Heart right ventricle (tissue), 16 donors: ENCODE data around the gene GRPEL1. TPM values are rescaled to one million over a fixed set of nuclear protein-coding genes. Genes with fewer than 3 reads are reported as not detected.

Source experiments
- ATAC-seq, 8 donors: fragments of 200-7000 bp; cut with Tn5 transposase; one replicate each; pipeline ENCODE4 v1.9.1; 2020; ENCODE audit warnings: mild to moderate bottlenecking in 8 of 8, moderate library complexity in 8 of 8, moderate number of reproducible peaks in 1 of 8
- DNase-seq, 2 donors: peaks; one replicate each; pipeline ENCODE4 v3.0.0-alpha.2; 2020
- H3K27ac ChIP-seq, 10 donors: fragments of 200-600 bp; sonication (generic) in 2 of 10; one replicate each; pipeline versions ENCODE4 v1.5.0 to v1.8.0; 2020 to 2022; ENCODE audit warnings: mild to moderate bottlenecking in 3 of 10
- H3K27me3 ChIP-seq, 7 donors: fragments of 200-600 bp; one replicate each; pipeline ENCODE4 v1.8.0; 2021 to 2022; ENCODE audit warnings: mild to moderate bottlenecking in 2 of 7
- H3K36me3 ChIP-seq, 9 donors: fragments of 200-600 bp; sonication (generic) in 1 of 9; one replicate each; pipeline versions ENCODE4 v1.5.0 to v1.8.0; 2020 to 2022; ENCODE audit warnings: mild to moderate bottlenecking in 2 of 9
- H3K4me1 ChIP-seq, 9 donors: fragments of 200-600 bp; sonication (generic) in 1 of 9; one replicate each; pipeline versions ENCODE4 v1.5.0 to v1.8.0; 2020 to 2022; ENCODE audit warnings: mild to moderate bottlenecking in 4 of 9
- H3K4me3 ChIP-seq, 10 donors: fragments of 200-600 bp; sonication (generic) in 2 of 10; one replicate each; pipeline versions ENCODE4 v1.5.0 to v1.8.0; 2020 to 2022; ENCODE audit warnings: mild to moderate bottlenecking in 7 of 10, moderate library complexity in 2 of 10
- H3K9me3 ChIP-seq, 11 donors: fragments of 200-600 bp in 10 of 11; sonication (generic) in 2 of 11; one replicate each; pipeline versions ENCODE4 v1.5.0 to v1.8.0; 2013 to 2022; ENCODE audit warnings: mild to moderate bottlenecking in 2 of 11, control low read depth in 1 of 11, moderate library complexity in 1 of 11
- CTCF ChIP-seq, 9 donors: fragments of 200-600 bp; sonication (generic) in 2 of 9; IDR thresholded peaks; one replicate each; pipeline versions ENCODE4 v1.5.0 to v1.8.0; 2021 to 2022; ENCODE audit warnings: antibody characterized with exemption in 9 of 9, mild to moderate bottlenecking in 5 of 9, moderate library complexity in 1 of 9
- WGBS, 2 donors: extraction: QIAGEN DNeasy Blood & Tissue Kit; methylation state at CpG; one replicate each; pipeline ENCODE4 v1.1.7; 2013; ENCODE audit warnings: inconsistent platforms in 1 of 2; 5-methylcytosine and 5-hydroxymethylcytosine counted together
- intact Hi-C, 10 donors: fragments of 100-400 bp; cut with DNase I; formaldehyde crosslinking; loops; one replicate each; pipeline versions ENCODE4 v1.11.1 to v1.14.2; 2022
- polyA plus RNA-seq, 2 donors: library from polyadenylated mRNA; stranded (reverse); fragments of 200-250 nt; gene quantifications; one replicate each; pipeline ENCODE4 v1.2.3, GENCODE V29; 2013
- total RNA-seq, 10 donors: library from RNA; stranded (reverse); fragmentation: NEBNext Ultra II Directional in 3 of 10; extraction: Animal tissue kit (Norgen Biotek cat#: 25700) in 3 of 10; gene quantifications; one replicate each; pipeline versions ENCODE4 v1.2.1 to v1.2.4, GENCODE V29; 2021 to 2023
- donor health status: Arrhythmogenic right ventricular cardiomyopathy.
- donor health status: ischemic (EF 13 %, LVEDD 7.1; RV severe dilation, severe dysfunction).
- donor health status: healthy with polysubstance abuse.
- donor health status: DM: no; HTN: yes; CAD: no.
- donor health status: DM: no; HTN: no; CAD: no.
- donor health status: ischemic (EF 25% LVEDD 6.9; RV normal size, moderate dysfunction).
- donor health status: ischemic (EF 25% LVEDD 5.7; RV mildly dilated, moderate dysfunction).
- donor health status: healthy.
- donor health status: DM: yes; HTN: yes; CAD: no.
- donor health status: Ischemic cardiomyopathy.
- donor health status: ischemic (EF 35%, LVEDD 5.7; RV mildly dilated, moderate dysfunction).
- donor health status: nonischemic (EF 11% LVEDD 7.7; RV severe dilation, severe dysfunction).
- donor health status: DM: yes; HTN: yes; CAD: no.
- donor health status: PGD.
- donor health status: ischemic (EF 29% LVEDD 5.4; RV normal size, mild dysfunction).
- donor health status: nonischemic (EF 23%, LVEDD 6.1; RV moderate dilation, normal function).

Gene GRPEL1
- total and polyA plus RNA-seq, 12 donors, result 38.7 to 83.3 (median 55.8) TPM

GRCh38 chr4:7041801-7042502, 25.9 kb downstream of the GRPEL1 start:
- peak in 1 of 2 donors; percentile 70 for DNase-seq
- ATAC-seq, result peak in 2 of 8 donors; percentile 0
- H3K4me1 ChIP-seq, result peaks cover 21 to 46% (median 42%) of the 10 kb centered on the region in 9 donors
- no peaks in the 10 kb centered on the region for H3K9me3 ChIP-seq
- TF ChIP-seq CTCF (IDR thresholded peaks at IDR 0.05), result no peak
- H3K36me3 ChIP-seq, result peaks cover 0 to 3% (median 0%) of the 10 kb centered on the region in 9 donors
- H3K4me3 ChIP-seq, result peak overlapping the region; percentile 57 to 96 (median 82)
- WGBS, 2 donors, result 20 to 24% methylated on average over 42 of the region's 42 CpGs
- intact Hi-C loops, result loop anchor here in 5 of 10 donors (2.0 to 10.0 kb wide), 6 partner anchors 27 to 327 kb away; partner anchors contain the start of genes BLOC1S4 (in 2 of the 5), GRPEL1 (in 1 of the 5) and TBC1D14 (in 1 of the 5)
- H3K27ac ChIP-seq, result peak overlapping the region; percentile 48 to 83 (median 76)
- no peaks in the 10 kb centered on the region for H3K27me3 ChIP-seq

- Histone ChIP-seq H3K27me3 (no peaks in the 10 kb centered on the region), H3K27ac (no peak overlapping the region), H3K36me3 (peaks cover 0 to 3% (median 0%) of the 10 kb centered on the region in 9 donors), H3K4me1 (peaks cover 19 to 40% (median 35%) of the 10 kb centered on the region in 9 donors), H3K4me3 (peak overlapping the region in 1 of 10 donors; percentile 66), H3K9me3 (no peaks in the 10 kb centered on the region)
- DNase-seq (no peak), ATAC-seq (no peak)
- 95 to 96% methylated on average over 19 of the region's 19 CpGs for WGBS, 2 donors
- intact Hi-C loops, result loop anchor here in 5 of 10 donors (5.0 to 10.0 kb wide), 3 partner anchors 54 to 326 kb away; partner anchors contain the start of gene BLOC1S4 (in 2 of the 5)
- TF ChIP-seq CTCF (IDR thresholded peaks at IDR 0.05), result no peak
Measured at GRCh38 chr4:7041246-7041645, 26.6 kb downstream of the GRPEL1 start.

GRCh38 chr4:7040765-7041164, 27.1 kb downstream of the GRPEL1 start:
- Histone ChIP-seq H3K36me3 (peaks cover 0 to 3% (median 0%) of the 10 kb centered on the region in 9 donors), H3K27me3 (no peaks in the 10 kb centered on the region), H3K4me1 (peaks cover 14 to 35% (median 30%) of the 10 kb centered on the region in 9 donors), H3K9me3 (no peaks in the 10 kb centered on the region), H3K4me3 (no peak overlapping the region), H3K27ac (no peak overlapping the region)
- intact Hi-C loops, result loop anchor here in 5 of 10 donors (5.0 to 10.0 kb wide), 3 partner anchors 53 to 326 kb away; partner anchors contain the start of gene BLOC1S4 (in 2 of the 5)
- ATAC-seq, result no peak
- DNase-seq, result no peak
- 87 to 91% methylated on average over 4 of the region's 4 CpGs for WGBS, 2 donors
- TF ChIP-seq CTCF (IDR thresholded peaks at IDR 0.05), result no peak

GRCh38 chr4:7037425-7037824, 30.4 kb downstream of the GRPEL1 start:
- no peak for ATAC-seq
- Histone ChIP-seq H3K9me3 (no peaks in the 10 kb centered on the region), H3K27me3 (no peaks in the 10 kb centered on the region), H3K4me1 (peaks cover 4 to 16% (median 12%) of the 10 kb centered on the region in 9 donors), H3K27ac (no peak overlapping the region), H3K4me3 (no peak overlapping the region), H3K36me3 (peaks cover 0 to 10% (median 0%) of the 10 kb centered on the region in 9 donors)
- intact Hi-C loops, result no loop called here
- 68 to 69% methylated on average over 6 of the region's 6 CpGs for WGBS, 2 donors
- peak in 1 of 9 donors; percentile 4 for TF ChIP-seq CTCF (IDR thresholded peaks at IDR 0.05)
- no peak for DNase-seq
